Measurements from ENCODE around the gene SMNDC1. TPM values are rescaled to one million over a fixed set of nuclear protein-coding genes. Genes with fewer than 3 reads are reported as not detected.
A peak's percentile ranks its signal among the peaks of the same experiment; 100 is the strongest.

SMNDC1 gene
- total and polyA plus RNA-seq, 4 donors = 4.9 to 6.8 (median 6.0) TPM

GRCh38 chr10:110307805-110308204 is 3.1 kb upstream of the SMNDC1 start:
- Histone ChIP-seq H3K9ac (ENCODE audit: low read depth in 1 of 2, low read length in 2 of 2) (no peak overlapping the region), H3K27me3 (ENCODE audit: control insufficient read depth in 4 of 4, insufficient read depth in 4 of 4, low read length in 3 of 4) (no peaks in the 10 kb centered on the region), H3K9me3 (ENCODE audit: control insufficient read depth in 4 of 4, low read length in 3 of 4) (no peaks in the 10 kb centered on the region), H3K4me1 (ENCODE audit: control insufficient read depth in 4 of 4, insufficient read depth in 4 of 4, low read length in 3 of 4) (peaks cover 3 to 17% (median 5%) of the 10 kb centered on the region in 4 donors), H3K27ac (ENCODE audit: low read depth in 1 of 2, low read length in 2 of 2) (no peak overlapping the region), H3K36me3 (ENCODE audit: control insufficient read depth in 4 of 4, insufficient read depth in 3 of 4, low read depth in 1 of 4, low read length in 3 of 4) (peaks cover 0 to under 1% (median 0%) of the 10 kb centered on the region in 4 donors), H3K4me3 (ENCODE audit: low read depth in 1 of 3, low read length in 3 of 3) (no peak overlapping the region)
- 54% methylated on average over 4 of the region's 4 CpGs for WGBS
- TF ChIP-seq YY1 (IDR thresholded peaks at IDR 0.05) (no peak), TAF1 (conservative IDR thresholded peaks at IDR 0.05) (no peak), HNF4G (IDR thresholded peaks at IDR 0.05) (no peak), FOXA2 (IDR thresholded peaks at IDR 0.05) (no peak), MAX (IDR thresholded peaks at IDR 0.05) (no peak), EGR1 (IDR thresholded peaks at IDR 0.05; ENCODE audit: low read depth in 2 of 2) (no peak), SP1 (IDR thresholded peaks at IDR 0.05) (no peak), GABPA (IDR thresholded peaks at IDR 0.05 in 1 of 2, conservative IDR thresholded peaks at IDR 0.05 in 1 of 2) (no peak), HNF4A (conservative IDR thresholded peaks at IDR 0.05) (no peak), CTCF (IDR thresholded peaks at IDR 0.05; ENCODE audit: low read depth, low read length, missing input control) (no peak)
- DNase-seq (ENCODE audit: low spot score) = no peak

- 10% methylated on average over 2 of the region's 2 CpGs for WGBS
- no peak for DNase-seq (ENCODE audit: low spot score)
- peak overlapping the region; percentile 18 to 92 for H3K27ac ChIP-seq (ENCODE audit: low read depth in 1 of 2, low read length in 2 of 2)
- H3K9me3 ChIP-seq (ENCODE audit: control insufficient read depth in 4 of 4, low read length in 3 of 4) = no peaks in the 10 kb centered on the region
- peak overlapping the region in 1 of 2 donors; percentile 65 for H3K9ac ChIP-seq (ENCODE audit: low read depth in 1 of 2, low read length in 2 of 2)
- TF ChIP-seq HNF4G (IDR thresholded peaks at IDR 0.05) (no peak), TAF1 (conservative IDR thresholded peaks at IDR 0.05) (no peak), NR2F2 (IDR thresholded peaks at IDR 0.05) (no peak)
- no peak overlapping the region for H3K4me3 ChIP-seq (ENCODE audit: low read depth in 1 of 3, low read length in 3 of 3)
- peaks cover 3 to 26% (median 15%) of the 10 kb centered on the region in 4 donors for H3K4me1 ChIP-seq (ENCODE audit: control insufficient read depth in 4 of 4, insufficient read depth in 4 of 4, low read length in 3 of 4)
- no peaks in the 10 kb centered on the region for H3K27me3 ChIP-seq (ENCODE audit: control insufficient read depth in 4 of 4, insufficient read depth in 4 of 4, low read length in 3 of 4)
- peaks cover 2 to 14% (median 9%) of the 10 kb centered on the region in 4 donors for H3K36me3 ChIP-seq (ENCODE audit: control insufficient read depth in 4 of 4, insufficient read depth in 3 of 4, low read depth in 1 of 4, low read length in 3 of 4)
Measured at GRCh38 chr10:110306452-110306768, 1.7 kb upstream of the SMNDC1 start.

- peak overlapping the region in 1 of 3 donors; percentile 13 for H3K4me3 ChIP-seq (ENCODE audit: low read depth in 1 of 3, low read length in 3 of 3)
- TF ChIP-seq CTCF (IDR thresholded peaks at IDR 0.05; ENCODE audit: low read depth, low read length, missing input control) = peak; percentile 63
- TF ChIP-seq YY1 (IDR thresholded peaks at IDR 0.05) = peak; percentile 34
- TF ChIP-seq JUND (IDR thresholded peaks at IDR 0.05) = peak; percentile 21 to 49
- TF ChIP-seq NR2F2 (IDR thresholded peaks at IDR 0.05) = peak; percentile 69
- no peak for TF ChIP-seq GABPA (IDR thresholded peaks at IDR 0.05 in 1 of 2, conservative IDR thresholded peaks at IDR 0.05 in 1 of 2)
- no peak for TF ChIP-seq TAF1 (conservative IDR thresholded peaks at IDR 0.05)
- TF ChIP-seq RAD21 (IDR thresholded peaks at IDR 0.05) = peak; percentile 86 to 90
- peak; percentile 32 for TF ChIP-seq MAX (IDR thresholded peaks at IDR 0.05)
- TF ChIP-seq HNF4A (conservative IDR thresholded peaks at IDR 0.05) = peak; percentile 8 to 15
- peak; percentile 28 for TF ChIP-seq ATF3 (IDR thresholded peaks at IDR 0.05)
- TF ChIP-seq RXRA (IDR thresholded peaks at IDR 0.05) = peak in 1 of 2 donors; percentile 10
- peak overlapping the region; percentile 52 to 90 for H3K9ac ChIP-seq (ENCODE audit: low read depth in 1 of 2, low read length in 2 of 2)
- DNase-seq (ENCODE audit: low spot score) = no peak
- no peaks in the 10 kb centered on the region for H3K27me3 ChIP-seq (ENCODE audit: control insufficient read depth in 4 of 4, insufficient read depth in 4 of 4, low read length in 3 of 4)
- no peaks in the 10 kb centered on the region for H3K9me3 ChIP-seq (ENCODE audit: control insufficient read depth in 4 of 4, low read length in 3 of 4)
- peak overlapping the region; percentile 86 to 92 for H3K27ac ChIP-seq (ENCODE audit: low read depth in 1 of 2, low read length in 2 of 2)
- H3K36me3 ChIP-seq (ENCODE audit: control insufficient read depth in 4 of 4, insufficient read depth in 3 of 4, low read depth in 1 of 4, low read length in 3 of 4) = peaks cover 2 to 14% (median 9%) of the 10 kb centered on the region in 4 donors
- WGBS = 55% methylated on average over 17 of the region's 17 CpGs
- peaks cover 3 to 31% (median 20%) of the 10 kb centered on the region in 4 donors for H3K4me1 ChIP-seq (ENCODE audit: control insufficient read depth in 4 of 4, insufficient read depth in 4 of 4, low read length in 3 of 4)
Measured at GRCh38 chr10:110305767-110306451, 1.2 kb upstream of the SMNDC1 start.

Data from liver (tissue), 9 donors.